Caco-2 (cell line): Measurements from ENCODE around the gene SLC22A23. TPM values are rescaled to one million over a fixed set of nuclear protein-coding genes. Genes with fewer than 3 reads are reported as not detected.

Experiments used
- BruUV-seq: library from RNA; stranded (reverse); fragments of 400-500 nt; replicated peaks from 2 replicates; lab custom pipeline; 2021; lab: Mats Ljungman, UMichigan
- CTCF ChIA-PET: fragments of 300-600 bp; sonication (Branson Sonifier 250); formaldehyde crosslinking; loops from one replicate; lab custom pipeline; 2022; ENCODE audit warnings: antibody characterized with exemption; lab: Charles Lee
- POLR2A ChIA-PET: fragments of 300-600 bp; sonication (Branson Sonifier 250); formaldehyde crosslinking; loops from one replicate; lab custom pipeline; 2022; ENCODE audit warnings: antibody characterized with exemption; lab: Charles Lee
- DNase-seq, 2 experiments: peaks; one replicate each; pipeline versions ENCODE4 v3.0.0 to v3.0.0-alpha.2; 2020 to 2022
- H3K27me3 ChIP-seq: replicated peaks from 2 replicates; pipeline ENCODE4 v1.6.0; 2011; ENCODE audit warnings: low read length; ENCODE audit not compliant: control insufficient read depth, insufficient read depth
- H3K36me3 ChIP-seq: 2 replicates; pipeline ENCODE4 v1.5.1; 2011; ENCODE audit warnings: low read length; ENCODE audit not compliant: control insufficient read depth, insufficient read depth
- H3K4me1 ChIP-seq: fragments of 250-450 bp; sonication (Bioruptor Pico); 2 replicates; pipeline ENCODE4 v1.5.1; 2020; ENCODE audit warnings: mild to moderate bottlenecking
- H3K4me3 ChIP-seq: 2 replicates; pipeline ENCODE4 v1.5.1; 2011; ENCODE audit warnings: low read depth, mild to moderate bottlenecking, control low read depth, low read length
- H3K9me3 ChIP-seq: fragments of 250-450 bp; sonication (Bioruptor Pico); 2 replicates; pipeline ENCODE4 v1.5.1; 2020; ENCODE audit warnings: mild to moderate bottlenecking, moderate library complexity
- H3K27ac Mint-ChIP-seq: one replicate; pipeline ENCODE4 v1.8.0; 2022; ENCODE audit warnings: mixed read lengths; ENCODE audit not compliant: unreplicated experiment
- H3K27me3 Mint-ChIP-seq: one replicate; pipeline ENCODE4 v1.8.0; 2022; ENCODE audit warnings: mixed read lengths; ENCODE audit not compliant: insufficient read depth, unreplicated experiment
- H3K36me3 Mint-ChIP-seq: one replicate; pipeline ENCODE4 v1.8.0; 2022; ENCODE audit warnings: mild to moderate bottlenecking, mixed read lengths; ENCODE audit not compliant: insufficient read depth, unreplicated experiment
- H3K4me1 Mint-ChIP-seq: one replicate; pipeline ENCODE4 v1.8.0; 2022; ENCODE audit warnings: low read depth, mixed read lengths; ENCODE audit not compliant: unreplicated experiment
- H3K4me3 Mint-ChIP-seq: one replicate; pipeline ENCODE4 v1.8.0; 2022; ENCODE audit warnings: mild to moderate bottlenecking, moderate library complexity, mixed read lengths; ENCODE audit not compliant: unreplicated experiment
- H3K9me3 Mint-ChIP-seq: one replicate; pipeline ENCODE4 v1.8.0; 2022; ENCODE audit warnings: mixed read lengths; ENCODE audit not compliant: unreplicated experiment
- intact Hi-C: fragments of 100-400 bp; cut with micrococcal nuclease; formaldehyde crosslinking; loops from one replicate; pipeline ENCODE4 v1.10.0; 2022; ENCODE audit not compliant: unreplicated experiment
- total RNA-seq: library from RNA; stranded (reverse); gene quantifications from 2 replicates; pipeline ENCODE4 v1.2.3, GENCODE V29; 2022
- TF ChIP-seq, protein P1 (sequence below), 2 experiments: fragments of 200-600 bp in 1 of 2; IDR thresholded peaks; 1 replicate in 1 of 2; 2 replicates in 1 of 2; pipeline versions ENCODE4 v1.5.1 to v1.8.0; 2011 to 2022; ENCODE audit warnings: antibody characterized with exemption in 1 of 2, control low read depth in 1 of 2, inconsistent platforms in 1 of 2, low read depth in 1 of 2, low read length in 1 of 2, mild to moderate bottlenecking in 1 of 2, moderate library complexity in 1 of 2; ENCODE audit not compliant: insufficient read depth in 1 of 2, severe bottlenecking in 1 of 2, unreplicated experiment in 1 of 2

The SLC22A23 gene
- total RNA-seq, 1 experiment from 2014 or later: 45.5 TPM

DNA sequence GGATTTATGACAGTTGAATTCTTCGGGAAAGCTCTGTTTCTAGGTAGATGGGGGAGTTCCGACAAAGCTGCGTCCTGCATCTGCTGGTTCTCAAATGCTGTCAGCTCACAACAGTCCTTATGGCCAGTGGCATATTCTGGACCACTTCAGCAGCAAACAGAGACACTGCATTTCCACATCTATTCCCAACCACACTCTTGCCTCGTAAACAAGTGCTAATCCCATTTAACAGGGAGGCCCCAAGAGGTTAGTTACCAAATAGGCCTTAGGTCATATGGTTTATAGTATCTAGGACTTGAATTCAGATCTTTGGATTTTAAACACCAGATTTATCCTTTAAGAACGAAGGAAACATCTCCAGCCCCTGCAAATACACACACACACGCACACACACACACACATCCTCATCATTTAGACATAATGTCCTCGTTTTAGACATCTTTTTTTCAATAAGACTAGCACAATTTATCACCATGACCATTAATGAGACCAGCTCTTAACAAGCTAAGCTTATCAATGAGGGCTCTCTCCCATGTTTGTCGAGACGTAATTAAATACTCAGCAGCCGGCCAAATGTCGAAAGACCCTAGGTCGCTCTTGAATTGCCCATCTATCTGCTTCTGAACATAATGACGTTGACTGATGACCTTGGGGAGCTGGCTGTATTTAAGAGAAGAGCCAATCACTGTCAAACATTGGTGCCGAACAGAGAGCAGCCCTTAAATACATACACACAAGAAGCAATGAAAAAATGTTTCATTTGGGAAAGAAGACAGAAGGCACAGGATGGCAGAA lies 113.6 kb downstream of the SLC22A23 start:
- Histone ChIP-seq H3K9me3 (no peaks in the 10 kb centered on the region), H3K27me3 (no peaks in the 10 kb centered on the region), H3K4me1 (peaks cover 13% of the 10 kb centered on the region), H3K4me3 (no peak overlapping the region), H3K36me3 (no peaks in the 10 kb centered on the region)
- no TSS peak for BruUV-seq
- Mint-ChIP-seq H3K27ac (no peak overlapping the region), H3K9me3 (no peaks in the 10 kb centered on the region), H3K4me1 (peaks cover 10% of the 10 kb centered on the region), H3K27me3 (no peaks in the 10 kb centered on the region), H3K4me3 (no peak overlapping the region), H3K36me3 (peaks cover 5% of the 10 kb centered on the region)
- ChIA-PET POLR2A (no interaction called here), CTCF (no interaction called here)
- no peak for DNase-seq
- intact Hi-C loops: no loop called here
- TF ChIP-seq, protein P1, sequence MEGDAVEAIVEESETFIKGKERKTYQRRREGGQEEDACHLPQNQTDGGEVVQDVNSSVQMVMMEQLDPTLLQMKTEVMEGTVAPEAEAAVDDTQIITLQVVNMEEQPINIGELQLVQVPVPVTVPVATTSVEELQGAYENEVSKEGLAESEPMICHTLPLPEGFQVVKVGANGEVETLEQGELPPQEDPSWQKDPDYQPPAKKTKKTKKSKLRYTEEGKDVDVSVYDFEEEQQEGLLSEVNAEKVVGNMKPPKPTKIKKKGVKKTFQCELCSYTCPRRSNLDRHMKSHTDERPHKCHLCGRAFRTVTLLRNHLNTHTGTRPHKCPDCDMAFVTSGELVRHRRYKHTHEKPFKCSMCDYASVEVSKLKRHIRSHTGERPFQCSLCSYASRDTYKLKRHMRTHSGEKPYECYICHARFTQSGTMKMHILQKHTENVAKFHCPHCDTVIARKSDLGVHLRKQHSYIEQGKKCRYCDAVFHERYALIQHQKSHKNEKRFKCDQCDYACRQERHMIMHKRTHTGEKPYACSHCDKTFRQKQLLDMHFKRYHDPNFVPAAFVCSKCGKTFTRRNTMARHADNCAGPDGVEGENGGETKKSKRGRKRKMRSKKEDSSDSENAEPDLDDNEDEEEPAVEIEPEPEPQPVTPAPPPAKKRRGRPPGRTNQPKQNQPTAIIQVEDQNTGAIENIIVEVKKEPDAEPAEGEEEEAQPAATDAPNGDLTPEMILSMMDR (IDR thresholded peaks at IDR 0.05; ENCODE audit: insufficient read depth in 1 of 2, low read depth in 1 of 2, low read length in 1 of 2, severe bottlenecking in 1 of 2, unreplicated experiment in 1 of 2): no peak

DNA sequence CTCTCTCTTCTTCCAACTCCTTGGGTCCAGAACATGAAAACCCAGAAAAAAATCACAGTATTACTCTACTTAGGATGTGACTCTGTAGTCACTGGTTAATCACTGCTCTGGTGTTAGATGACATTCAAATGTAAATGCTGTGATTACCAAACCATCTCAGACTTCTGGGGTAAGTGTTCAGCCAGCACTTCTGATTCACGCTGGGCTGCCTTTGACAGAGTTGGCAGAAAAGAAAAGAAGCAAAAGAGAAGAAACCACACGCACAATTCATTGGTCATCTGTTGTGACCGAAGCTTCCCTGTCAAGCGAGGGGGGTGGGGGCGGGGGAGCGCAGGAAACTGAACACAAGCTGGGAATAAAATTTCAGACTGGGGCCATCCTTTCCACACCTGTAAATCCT lies 115.4 kb downstream of the SLC22A23 start:
- intact Hi-C loops: no loop called here
- no peak for DNase-seq
- ChIA-PET POLR2A (no interaction called here), CTCF (no interaction called here)
- H3K9me3 Mint-ChIP-seq: no peaks in the 10 kb centered on the region
- Histone ChIP-seq H3K4me1 (peaks cover 19% of the 10 kb centered on the region), H3K27me3 (no peaks in the 10 kb centered on the region), H3K36me3 (no peaks in the 10 kb centered on the region), H3K4me3 (no peak overlapping the region), H3K9me3 (no peaks in the 10 kb centered on the region)
- BruUV-seq: no TSS peak
- no peak overlapping the region for H3K27ac Mint-ChIP-seq
- TF ChIP-seq, protein P1 (IDR thresholded peaks at IDR 0.05; ENCODE audit: insufficient read depth in 1 of 2, low read depth in 1 of 2, low read length in 1 of 2, severe bottlenecking in 1 of 2, unreplicated experiment in 1 of 2): no peak
- H3K36me3 Mint-ChIP-seq: peaks cover 10% of the 10 kb centered on the region
- no peak overlapping the region for H3K4me3 Mint-ChIP-seq
- no peaks in the 10 kb centered on the region for H3K27me3 Mint-ChIP-seq
- H3K4me1 Mint-ChIP-seq: peaks cover 21% of the 10 kb centered on the region

DNA sequence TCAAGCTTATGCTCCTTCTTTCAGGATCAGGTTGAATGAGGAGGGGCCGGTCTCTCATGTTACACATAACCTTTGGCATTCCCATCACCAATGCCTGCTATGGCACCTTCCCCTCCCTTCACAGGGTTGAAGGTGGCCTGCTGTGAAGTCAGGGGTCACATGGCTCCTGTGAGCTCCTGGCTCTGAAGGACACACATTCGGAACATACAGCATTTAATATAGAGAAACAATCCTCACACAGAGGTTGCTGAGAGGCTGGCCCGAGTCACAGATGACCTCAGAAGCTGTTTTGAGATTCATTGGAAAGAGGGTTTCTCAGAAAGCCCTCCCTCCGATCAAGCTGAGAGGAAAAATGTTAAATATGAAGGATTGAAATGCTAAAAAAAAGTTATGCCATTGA lies 116.0 kb downstream of the SLC22A23 start:
- TF ChIP-seq, protein P1 (IDR thresholded peaks at IDR 0.05; ENCODE audit: insufficient read depth in 1 of 2, low read depth in 1 of 2, low read length in 1 of 2, severe bottlenecking in 1 of 2, unreplicated experiment in 1 of 2): no peak
- ChIA-PET CTCF (interaction anchor here (0.6 kb wide), 1 partner anchor 282 kb away, joined by 3 read pairs; no protein-coding TSS in a partner anchor), POLR2A (no interaction called here)
- H3K9me3 Mint-ChIP-seq: no peaks in the 10 kb centered on the region
- peaks cover 19% of the 10 kb centered on the region for H3K4me1 ChIP-seq
- H3K27ac Mint-ChIP-seq: no peak overlapping the region
- no peaks in the 10 kb centered on the region for H3K9me3 ChIP-seq
- no peaks in the 10 kb centered on the region for H3K27me3 Mint-ChIP-seq
- no peak overlapping the region for H3K4me3 ChIP-seq
- H3K36me3 Mint-ChIP-seq: peaks cover 8% of the 10 kb centered on the region
- H3K36me3 ChIP-seq: no peaks in the 10 kb centered on the region
- H3K4me3 Mint-ChIP-seq: no peak overlapping the region
- H3K4me1 Mint-ChIP-seq: peaks cover 21% of the 10 kb centered on the region
- no TSS peak for BruUV-seq
- no peak for DNase-seq
- no peaks in the 10 kb centered on the region for H3K27me3 ChIP-seq
- intact Hi-C loops: no loop called here
